Measurements from ENCODE around the gene PDE3A.

The PDE3A gene

DNA sequence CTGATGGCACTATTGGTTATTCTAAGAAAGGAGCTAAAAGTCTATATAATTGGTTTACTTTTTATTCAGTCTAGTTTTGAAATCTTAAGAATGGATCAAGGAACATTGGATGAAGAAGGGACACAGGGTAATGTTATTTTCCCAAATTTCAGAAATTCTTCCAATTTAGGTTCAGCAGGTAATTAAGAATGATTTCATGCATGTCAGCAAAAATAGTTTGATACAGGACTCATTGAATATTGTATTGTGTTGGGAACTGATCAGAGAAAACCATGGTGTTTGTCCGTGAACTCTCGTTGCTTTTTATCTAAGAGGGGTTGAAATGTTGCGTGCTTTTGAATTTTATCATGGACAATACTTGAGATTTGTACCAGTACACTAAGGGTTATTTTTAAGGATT, 58.6 kb downstream of the PDE3A start:
- no peak for DNase-seq

DNA sequence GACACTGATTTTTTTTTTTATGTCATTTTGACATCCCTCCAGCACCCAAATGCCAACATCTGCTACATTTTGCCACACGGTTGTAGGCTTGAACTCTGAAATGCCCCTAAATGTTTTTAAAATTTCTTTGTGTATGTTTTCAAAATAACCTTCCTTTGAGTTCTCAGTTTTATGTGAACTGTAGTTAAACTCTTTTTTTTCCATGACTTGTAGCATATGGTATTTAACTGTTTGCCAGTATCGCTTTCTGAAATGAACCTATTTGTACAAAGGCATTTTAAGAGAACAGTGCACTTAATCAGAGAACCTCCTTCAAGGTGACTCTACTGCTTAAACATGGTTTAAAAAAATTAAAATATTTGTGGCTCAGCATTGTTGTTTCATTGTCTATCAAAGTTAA, 61.5 kb downstream of the PDE3A start:
- DNase-seq: no peak

DNA sequence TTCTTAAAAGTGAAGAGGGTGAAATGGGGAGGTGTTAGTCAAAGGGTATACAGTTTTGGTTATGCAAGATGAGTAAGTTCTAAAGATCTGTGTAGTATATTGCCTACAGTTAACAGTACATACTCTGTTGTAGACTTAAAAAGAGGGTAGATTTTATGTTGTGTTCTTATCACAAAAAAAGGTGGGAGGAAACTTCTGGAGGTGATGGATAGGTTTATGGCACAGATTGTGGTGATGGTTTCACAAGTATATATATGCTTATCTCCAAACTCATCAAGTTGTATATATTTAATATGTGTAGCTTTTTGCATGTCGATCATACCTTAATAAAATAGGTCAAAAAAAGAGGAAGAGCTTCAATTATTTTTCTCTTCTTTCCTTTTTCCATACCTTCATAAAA, 64.0 kb downstream of the PDE3A start:
- no peak for DNase-seq

DNA sequence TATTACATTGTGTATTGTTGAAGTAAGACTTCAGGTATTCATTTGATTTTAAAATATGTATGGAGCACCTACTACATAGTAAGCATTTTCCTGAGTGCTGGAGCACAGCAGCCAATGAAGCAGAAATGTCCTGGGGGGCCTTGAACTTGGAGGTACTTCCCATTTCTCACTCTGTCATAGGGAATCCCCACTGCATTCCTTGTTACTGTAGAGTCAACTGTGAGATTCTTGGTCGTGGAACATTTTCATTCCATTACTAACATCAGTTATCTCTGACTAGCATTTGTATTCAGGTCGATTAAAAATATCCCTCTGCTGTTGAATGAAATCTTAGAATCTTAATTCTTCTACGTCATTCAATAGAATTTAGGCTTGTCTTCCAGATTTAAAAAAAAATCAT, 66.7 kb downstream of the PDE3A start:
- DNase-seq: no peak

DNA sequence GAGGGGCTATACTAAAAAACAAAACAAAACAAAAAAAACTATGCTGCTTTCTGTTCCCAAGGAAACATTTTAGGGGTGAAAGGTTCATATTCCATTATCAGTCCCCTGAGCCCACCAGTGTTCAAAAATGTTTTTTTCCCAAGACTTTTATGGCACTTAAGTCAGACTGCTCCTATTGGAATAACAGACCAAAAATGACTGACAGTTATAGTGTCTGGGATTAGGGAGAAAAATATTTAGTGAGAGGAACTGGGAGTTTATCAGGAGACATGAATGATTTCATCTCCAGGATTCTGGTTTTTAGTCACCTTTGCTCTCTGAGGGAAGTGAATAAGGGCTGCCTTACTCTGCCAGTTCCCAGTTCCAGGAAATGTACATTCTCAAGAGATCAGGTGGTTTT, 68.0 kb downstream of the PDE3A start:
- no peak for DNase-seq

DNA sequence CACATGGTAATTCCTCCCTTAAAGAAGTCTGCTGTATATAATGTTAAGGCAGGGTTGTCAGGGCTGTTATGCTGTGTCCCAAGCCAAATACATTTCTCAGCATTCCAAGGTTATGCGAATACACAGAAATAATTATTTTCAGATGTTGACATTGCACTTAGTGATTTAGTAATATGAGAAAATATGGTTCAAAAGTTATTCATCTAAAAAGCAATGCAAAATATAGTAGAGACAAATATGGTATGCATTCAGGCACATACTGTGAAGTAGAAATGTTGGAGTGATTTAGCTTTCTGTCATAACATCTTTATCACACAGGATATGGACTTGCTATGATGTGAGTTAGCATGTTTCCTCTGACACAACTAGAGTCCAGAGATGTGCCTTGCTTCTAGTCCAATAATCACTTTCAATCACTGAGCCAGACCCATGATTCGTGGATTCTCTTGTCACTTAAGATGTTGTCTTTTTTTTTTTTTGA, 70.0 kb downstream of the PDE3A start:
- no peak for DNase-seq

DNA sequence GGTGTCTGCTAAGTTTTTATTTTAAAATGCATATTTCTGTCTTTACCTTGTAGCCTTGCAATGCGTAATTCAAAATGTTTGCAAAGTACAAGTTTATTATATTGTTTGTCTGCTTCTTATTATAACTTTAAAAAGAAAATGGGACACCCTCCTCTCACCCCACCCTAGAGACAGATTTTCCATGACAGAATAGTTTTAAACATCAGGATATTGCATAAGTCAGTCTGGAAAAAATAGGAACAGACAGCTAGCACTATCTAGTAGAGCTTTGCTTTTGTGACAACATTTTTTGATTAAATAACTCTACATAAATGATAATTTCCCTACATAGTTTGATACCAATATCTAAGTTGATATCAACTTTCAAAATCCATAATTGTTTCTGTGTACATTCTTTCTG, 71.3 kb downstream of the PDE3A start:
- DNase-seq: no peak

DNA sequence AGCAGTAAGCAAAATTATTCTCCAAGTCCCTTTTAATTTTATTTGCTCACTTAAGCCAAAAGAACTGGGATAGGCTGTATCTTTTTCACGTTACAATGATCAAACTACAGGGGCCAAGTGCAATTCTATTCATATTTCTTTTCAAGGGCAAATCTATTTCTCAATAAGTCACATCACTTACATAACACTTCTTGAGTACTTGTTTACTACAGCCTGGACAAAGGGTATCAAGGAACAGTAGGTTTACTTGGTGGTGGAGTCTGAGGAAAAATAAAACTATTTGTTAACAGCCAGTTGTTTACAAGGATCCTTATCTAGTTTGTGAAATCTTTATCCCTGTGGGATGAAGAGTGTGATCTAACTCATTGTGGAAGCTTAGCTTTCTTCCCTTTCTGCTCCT, 72.1 kb downstream of the PDE3A start:
- DNase-seq: no peak

DNA sequence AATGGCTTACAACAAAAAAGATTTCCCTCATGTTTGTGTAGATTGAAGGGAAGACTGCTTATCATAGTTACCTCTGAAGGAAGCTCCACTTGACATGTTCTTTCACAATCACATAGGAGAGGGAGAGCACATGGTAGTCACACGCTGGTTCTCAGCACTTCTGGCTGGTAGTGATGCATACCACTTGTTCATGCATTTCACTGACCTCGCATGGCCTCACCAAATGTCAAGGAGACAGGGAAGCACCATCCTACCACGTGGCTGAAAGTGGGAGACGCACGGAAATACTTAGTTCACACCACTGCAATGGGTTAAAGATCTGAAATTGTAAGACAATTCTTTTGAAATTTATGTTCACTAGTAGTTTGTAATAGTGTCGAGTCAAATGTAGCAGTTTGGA, 74.0 kb downstream of the PDE3A start:
- DNase-seq: no peak

DNA sequence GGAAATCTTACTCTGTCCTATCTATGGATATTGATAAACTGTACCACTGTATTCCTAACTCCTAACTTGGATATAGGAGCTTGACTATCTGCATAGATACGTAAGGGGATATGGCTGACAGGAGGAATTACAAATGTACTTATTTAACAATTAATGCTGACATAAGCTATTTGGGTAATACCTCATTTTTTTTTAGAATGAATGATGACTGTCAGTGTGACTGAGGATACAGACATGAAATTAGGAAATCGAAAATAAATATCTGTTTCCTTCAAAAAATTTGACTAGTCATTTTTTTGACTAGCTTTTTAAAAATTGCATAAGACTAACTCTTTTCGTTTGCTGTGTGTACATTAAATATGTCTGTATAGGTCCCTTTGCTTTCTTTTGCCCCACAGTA, 74.9 kb downstream of the PDE3A start:
- DNase-seq: no peak

DNA sequence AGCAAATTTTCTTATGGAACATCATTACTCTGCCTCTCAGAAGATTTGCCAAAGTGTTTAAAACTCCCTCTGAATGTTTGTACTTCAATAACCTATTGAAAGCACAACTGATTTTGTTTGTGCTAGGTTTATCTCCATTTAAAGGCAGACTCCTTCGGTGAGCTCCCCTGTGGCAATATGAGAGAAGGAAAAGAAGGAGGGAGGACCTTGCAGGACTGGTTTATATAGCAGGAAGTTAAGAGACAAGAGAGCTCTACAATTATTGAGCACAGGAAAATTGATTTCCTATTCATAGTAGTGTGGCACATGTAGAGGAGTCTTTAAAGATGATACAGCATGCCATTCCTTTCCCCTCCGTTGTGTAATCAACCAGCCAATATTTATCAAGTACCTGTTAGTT, 75.5 kb downstream of the PDE3A start:
- DNase-seq: no peak

DNA sequence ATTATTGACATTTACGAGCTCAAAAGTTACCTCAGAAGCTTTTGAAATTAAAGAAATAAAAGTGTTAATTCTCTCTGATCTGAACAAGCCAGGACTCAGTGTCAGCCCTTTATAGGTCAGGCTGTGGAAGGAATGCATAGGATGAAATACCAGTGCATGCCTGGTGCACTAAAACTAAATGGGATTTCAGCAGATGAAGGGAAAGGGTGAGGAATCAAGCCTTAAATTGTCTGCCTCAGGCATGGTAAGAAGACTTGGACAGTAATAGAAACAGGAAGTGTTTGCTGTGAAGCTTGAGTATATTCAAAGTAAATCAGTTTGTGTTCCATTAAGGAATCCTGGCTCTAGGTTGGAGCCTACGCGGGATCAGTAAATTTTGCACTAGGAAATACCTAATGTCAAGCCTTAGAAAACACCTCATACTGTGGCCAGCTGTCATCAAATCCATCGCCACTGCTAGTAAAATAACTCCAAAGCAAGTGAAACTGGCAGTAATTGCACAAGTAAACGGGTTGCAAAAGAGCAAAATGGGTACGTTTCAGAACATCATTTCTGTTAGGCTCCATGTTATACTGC, 76.3 kb downstream of the PDE3A start:
- DNase-seq: no peak

DNA sequence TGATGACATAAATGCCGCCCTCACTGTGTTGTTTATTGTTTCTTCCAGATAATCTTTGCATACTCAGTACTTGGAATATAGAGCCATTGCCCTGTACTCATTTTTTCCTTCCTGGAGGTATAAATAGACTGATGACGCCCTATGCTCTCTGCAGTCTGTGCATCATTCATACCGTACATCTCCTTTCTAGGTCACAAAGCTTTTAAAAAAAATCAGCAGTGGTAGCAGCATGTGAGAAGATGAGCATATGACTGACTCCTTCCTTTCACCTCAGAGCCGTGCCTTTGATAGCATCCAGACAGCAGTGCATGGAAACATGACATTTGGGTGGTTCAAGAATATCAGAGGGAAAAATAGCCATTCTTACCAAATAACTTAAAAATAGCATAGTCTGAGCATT, 77.3 kb downstream of the PDE3A start:
- no peak for DNase-seq

DNA sequence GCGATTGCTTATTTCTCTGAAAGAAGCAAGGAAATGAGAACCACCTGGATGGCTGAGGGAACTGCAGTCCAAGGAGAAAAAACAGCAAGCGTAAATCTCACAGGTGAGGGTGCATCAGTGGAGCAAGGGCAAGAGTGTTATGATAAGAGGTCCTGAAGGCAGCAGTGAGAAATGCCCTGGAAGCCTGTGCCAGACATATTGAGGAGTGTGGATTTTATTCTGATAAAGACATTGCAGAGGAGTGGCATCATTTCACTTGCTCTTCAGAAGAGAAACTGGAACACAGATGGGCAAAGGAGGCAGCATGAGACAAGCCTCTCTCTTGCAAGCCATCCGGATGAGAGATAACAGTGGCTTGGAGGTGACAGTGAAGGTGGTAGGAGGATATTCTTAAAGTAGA, 78.5 kb downstream of the PDE3A start:
- DNase-seq: no peak

DNA sequence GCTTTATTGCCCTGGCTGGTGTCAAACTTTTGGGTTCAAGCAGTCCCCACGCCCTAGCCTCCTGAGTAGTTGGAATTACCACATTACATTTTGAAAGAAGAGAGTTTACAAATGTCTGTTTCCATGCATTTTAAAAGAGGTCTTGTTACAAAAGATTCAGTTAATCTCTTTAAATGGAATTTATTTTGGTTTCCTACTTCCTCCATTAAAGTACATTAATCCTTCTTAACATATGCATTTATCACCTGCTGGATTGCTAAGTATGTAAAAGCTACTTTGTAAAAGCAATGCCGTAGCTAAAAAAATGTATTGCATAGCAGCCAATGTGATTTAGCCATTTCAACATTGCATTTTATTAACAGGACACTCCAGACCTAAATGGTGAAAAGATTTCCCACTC, 80.4 kb downstream of the PDE3A start:
- DNase-seq: no peak

DNA sequence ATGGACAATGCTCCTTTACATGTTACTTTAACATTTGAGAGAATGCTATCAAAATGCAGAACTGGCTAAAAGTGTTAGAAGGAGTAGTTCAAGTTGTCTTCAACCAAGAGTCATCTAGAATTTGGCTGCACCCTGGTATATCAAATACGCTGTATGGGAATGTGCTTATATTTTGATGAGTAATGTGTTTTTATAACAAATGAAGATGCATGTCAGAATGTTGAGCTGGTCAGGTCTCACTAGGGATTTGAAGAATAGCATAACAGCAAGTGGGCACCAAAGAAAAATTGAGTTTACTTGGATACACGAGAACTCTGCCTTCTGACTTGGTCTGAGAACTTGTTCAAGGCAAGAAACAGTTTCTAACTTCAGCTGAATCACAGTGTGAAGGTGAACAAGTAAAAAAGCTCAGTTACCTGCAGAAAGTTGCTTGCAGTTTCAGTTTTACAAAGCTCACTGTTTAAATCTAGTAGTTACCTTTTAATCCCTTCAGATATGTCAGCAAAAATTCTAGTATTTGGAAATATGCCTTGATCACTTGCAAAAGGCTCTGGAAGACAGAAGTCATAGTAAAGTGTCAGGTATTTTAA, 82.3 kb downstream of the PDE3A start:
- DNase-seq: no peak

DNA sequence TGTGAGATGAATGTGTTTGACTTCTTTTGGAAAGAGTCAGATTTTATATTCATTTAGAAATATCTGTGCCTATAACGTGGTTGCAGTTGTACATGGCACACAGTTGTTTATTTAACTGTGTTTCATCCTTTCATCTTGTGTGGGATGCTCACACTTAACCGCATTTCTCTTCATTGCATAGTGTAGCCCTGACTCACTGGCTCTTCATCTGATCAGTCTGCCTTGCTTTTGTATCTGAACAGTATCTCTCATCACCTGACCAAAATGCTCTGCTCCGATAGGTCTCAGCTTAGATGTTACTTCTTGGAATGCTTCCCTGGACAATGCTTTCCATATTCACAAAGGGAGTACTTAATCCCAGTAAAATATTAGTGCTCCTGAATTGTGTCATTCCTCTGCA, 83.4 kb downstream of the PDE3A start:
- no peak for DNase-seq

DNA sequence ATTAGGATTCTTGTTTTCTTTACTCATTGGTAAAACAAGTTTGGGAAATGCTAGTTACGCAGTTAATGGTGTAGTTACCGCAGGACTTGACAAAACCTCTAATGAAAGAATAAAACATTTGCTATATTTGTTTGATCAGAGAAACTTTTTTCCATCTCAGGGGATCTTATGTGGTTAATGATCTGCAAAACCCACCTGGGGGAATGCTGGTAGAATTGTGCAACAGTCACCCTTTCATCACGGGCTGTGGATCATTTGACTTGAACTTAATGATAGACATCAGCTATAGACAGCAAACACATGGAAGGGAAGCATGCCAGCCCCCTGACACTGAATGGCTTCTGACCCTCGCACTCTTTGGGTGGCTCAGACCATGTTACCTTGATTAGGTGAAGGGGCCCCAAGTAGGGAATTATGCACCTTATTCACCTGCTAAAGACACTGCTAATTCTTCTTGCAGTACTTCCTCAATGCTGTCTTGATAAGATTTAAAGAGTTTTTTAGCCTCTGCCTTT, 84.2 kb downstream of the PDE3A start:
- DNase-seq: no peak

DNA sequence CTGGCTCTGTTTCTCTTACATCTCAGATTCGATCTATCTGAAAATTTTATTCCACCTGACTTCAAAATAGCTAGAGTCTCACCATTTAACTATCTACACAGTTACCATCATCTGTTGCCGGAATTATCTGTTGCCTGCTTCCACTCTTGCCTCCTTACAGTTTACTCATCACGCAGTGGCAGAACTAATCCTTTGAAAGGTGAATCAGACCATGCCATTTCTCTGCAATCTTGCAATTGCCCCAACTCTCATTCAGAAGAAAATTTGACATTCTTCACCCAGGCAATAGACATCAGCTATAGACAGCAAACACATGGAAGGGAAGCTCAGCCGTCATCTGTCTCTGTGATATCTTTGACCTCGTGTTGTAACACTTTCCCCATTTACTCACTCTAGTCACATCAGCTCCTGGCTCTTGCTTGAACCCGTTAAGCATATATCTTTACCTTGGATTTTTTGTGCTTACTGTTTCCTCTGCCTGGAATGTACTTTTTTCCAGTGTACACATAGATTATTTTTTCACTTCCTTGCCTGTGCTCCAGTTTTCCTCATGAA, 85.5 kb downstream of the PDE3A start:
- DNase-seq: no peak

DNA sequence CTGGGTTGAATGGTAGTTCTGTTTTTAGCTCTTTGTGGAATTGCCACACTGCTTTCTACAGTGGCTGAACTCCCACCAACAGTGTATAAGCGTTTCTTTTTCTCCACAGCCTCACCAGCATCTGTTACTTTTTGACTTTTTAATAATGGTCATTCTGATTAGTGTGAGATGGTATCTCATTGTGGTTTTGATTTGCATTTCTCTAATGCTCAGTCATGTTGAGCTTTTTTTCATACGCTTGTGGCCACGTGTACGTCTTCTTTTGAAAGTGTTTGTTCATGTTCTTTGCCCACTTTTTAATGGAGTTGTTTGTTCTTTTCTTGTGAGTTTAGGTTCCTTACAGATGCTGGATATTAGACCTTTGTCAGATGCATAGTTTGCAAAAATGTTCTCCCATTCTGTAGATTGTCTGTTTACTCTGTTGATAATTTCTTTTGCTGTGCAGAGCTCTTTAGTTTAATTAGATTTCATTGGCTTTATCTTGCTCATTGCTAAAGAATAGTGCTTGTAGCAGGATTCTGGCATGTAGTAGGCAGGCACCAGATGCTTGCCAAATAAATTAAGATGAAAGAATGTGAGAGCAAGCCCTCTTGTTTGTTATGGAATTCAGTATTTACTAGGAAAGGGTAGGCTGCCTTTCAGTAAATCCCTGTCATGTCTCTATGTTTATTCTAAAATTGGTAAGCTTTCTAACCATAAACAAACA, 86.8 kb downstream of the PDE3A start:
- DNase-seq: no peak

DNA sequence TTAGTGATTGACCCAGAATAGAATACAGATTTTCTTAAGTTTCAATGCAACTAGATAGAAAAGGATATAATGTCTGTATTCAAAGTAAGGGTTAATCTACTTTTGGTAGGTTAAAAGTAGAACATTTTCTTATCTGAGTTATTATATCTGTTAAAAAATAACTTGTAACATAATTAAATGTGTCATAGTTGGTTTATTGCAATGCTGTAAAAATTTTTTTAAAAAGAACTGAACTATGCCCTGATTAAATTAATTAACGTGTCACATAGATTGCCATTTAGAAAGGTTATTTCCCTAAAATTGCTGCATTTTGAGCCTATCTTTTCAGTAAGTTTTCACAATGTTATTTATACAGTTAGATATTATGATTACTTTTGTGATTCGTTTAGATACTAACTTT, 89.2 kb downstream of the PDE3A start:
- DNase-seq: no peak

DNA sequence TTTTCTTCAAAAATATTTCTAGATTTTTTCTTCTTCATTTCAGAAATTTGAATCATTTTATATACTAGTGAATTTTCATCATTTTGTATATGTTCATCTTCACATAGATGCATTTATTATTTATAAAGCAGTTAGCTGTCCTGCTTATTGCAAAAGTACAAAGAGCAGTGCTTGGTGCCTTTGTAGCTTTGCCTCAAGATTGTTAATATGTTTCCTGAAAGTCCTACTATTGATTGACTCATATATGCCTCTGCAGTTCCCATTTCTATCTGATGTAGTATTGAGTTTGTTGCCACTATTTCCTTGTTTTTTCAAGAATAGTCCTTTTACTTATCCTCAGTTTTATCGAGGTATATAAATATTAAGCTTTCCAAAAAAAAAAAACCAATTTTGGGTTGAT, 89.7 kb downstream of the PDE3A start:
- DNase-seq: no peak

DNA sequence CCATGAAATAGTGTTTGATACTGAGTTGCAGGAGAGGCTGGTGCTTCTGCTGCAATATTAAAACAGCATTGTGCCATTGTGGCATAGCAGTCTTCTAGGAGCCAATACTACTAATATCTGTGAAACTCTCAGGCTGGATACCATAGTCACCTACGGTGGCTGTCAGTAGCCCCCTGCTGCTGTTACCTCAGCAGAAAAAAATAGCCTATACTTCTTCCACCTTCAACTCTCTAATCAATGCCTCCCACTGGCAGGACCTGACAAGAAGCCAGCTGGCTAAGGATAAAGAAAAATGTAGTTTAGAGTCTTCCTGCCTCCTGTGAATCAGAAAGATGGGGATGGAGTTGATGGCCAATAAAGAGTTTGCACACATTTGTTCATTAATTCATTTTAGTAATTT, 91.6 kb downstream of the PDE3A start:
- no peak for DNase-seq

DNA sequence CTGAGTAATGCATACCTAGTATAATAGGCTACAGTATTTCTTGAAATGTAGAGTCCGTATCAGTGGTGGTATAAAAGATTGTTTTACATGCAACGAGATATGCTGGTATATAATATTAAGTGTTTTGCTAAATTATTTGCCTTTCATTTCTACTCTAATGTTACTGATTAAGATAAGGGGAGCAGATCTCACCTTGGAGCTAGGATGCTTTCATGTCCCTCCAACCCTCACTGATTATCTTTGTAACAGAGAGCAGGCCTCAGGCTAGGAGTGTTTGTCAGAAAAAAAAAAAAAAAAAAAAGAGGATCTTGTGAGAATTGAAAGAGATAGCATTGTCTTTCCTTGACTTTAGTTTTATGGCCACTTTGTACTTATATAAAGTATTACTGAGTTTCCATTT, 92.6 kb downstream of the PDE3A start:
- no peak for DNase-seq
